KMS-11 (cell line): ENCODE data around the gene SENP3.

ENCODE experiments used
- H2AFZ ChIP-seq: fragments of 200-600 bp; sonication (generic); 2 replicates; pipeline ENCODE4 v1.6.1; 2016; ENCODE audit warnings: antibody characterized with exemption, mixed run types, low read depth
- H3K27ac ChIP-seq: fragments of 200-600 bp; sonication (generic); 2 replicates; pipeline ENCODE4 v1.6.1; 2016; ENCODE audit warnings: mild to moderate bottlenecking, mixed run types
- H3K27me3 ChIP-seq: fragments of 200-600 bp; sonication (generic); 2 replicates; pipeline ENCODE4 v1.6.1; 2017; ENCODE audit warnings: mild to moderate bottlenecking, low read depth, mixed run types, moderate library complexity; ENCODE audit not compliant: insufficient read depth
- H3K36me3 ChIP-seq: fragments of 200-600 bp; sonication (generic); 2 replicates; pipeline ENCODE4 v1.6.1; 2017; ENCODE audit warnings: mild to moderate bottlenecking, mixed run types; ENCODE audit not compliant: insufficient read depth
- H3K4me1 ChIP-seq: fragments of 200-600 bp; sonication (generic); 2 replicates; pipeline ENCODE4 v1.6.1; 2016; ENCODE audit warnings: mild to moderate bottlenecking, low read depth, mixed run types; ENCODE audit not compliant: poor library complexity, severe bottlenecking
- H3K4me2 ChIP-seq: fragments of 200-600 bp; sonication (generic); 2 replicates; pipeline ENCODE4 v1.7.0; 2016; ENCODE audit warnings: mild to moderate bottlenecking, mixed run types
- H3K4me3 ChIP-seq: fragments of 200-600 bp; sonication (generic); IDR thresholded peaks from 2 replicates; pipeline ENCODE4 v1.6.1; 2017; ENCODE audit warnings: low read depth, low read length, mixed read lengths; ENCODE audit not compliant: insufficient read depth
- H3K79me2 ChIP-seq: fragments of 200-600 bp; sonication (generic); 2 replicates; pipeline ENCODE4 v1.6.1; 2016; ENCODE audit warnings: low read depth, mixed run types; ENCODE audit not compliant: insufficient read depth
- H3K9ac ChIP-seq: fragments of 200-600 bp; sonication (generic); 2 replicates; pipeline ENCODE4 v1.6.1; 2016; ENCODE audit warnings: mild to moderate bottlenecking, mixed run types
- H4K20me1 ChIP-seq: fragments of 200-600 bp; sonication (generic); 2 replicates; pipeline ENCODE4 v1.6.1; 2016; ENCODE audit warnings: mild to moderate bottlenecking, mixed run types; ENCODE audit not compliant: insufficient read depth
- TF ChIP-seq, protein P1 (sequence below): fragments of 200-600 bp; sonication (generic); conservative IDR thresholded peaks from 2 replicates; pipeline ENCODE4 v1.6.1; 2017; ENCODE audit warnings: low read depth, mild to moderate bottlenecking, antibody characterized with exemption, low read length, moderate library complexity, mixed read lengths

SENP3 gene

GRCh38 chr17:7548585-7549400, 12.9 kb upstream of the SENP3 start, which contains the start of gene TNFSF12:
Gene TNFSF12 (plus strand): TSS chr17:7549058. CDS start chr17:7549154, 96 bp downstream.
- Histone ChIP-seq H3K27ac (no peak within 1 kb of the TSS), H3K27me3 (no peaks in the 10 kb centered on the region), H3K4me2 (no peak within 1 kb of the TSS), H3K36me3 (no peaks in the 10 kb centered on the region), H3K4me3 (no peak within 1 kb of the TSS), H3K79me2 (no peaks in the 10 kb centered on the region), H2AFZ (no peak within 1 kb of the TSS; the same call in 1 of the 2 replicates), H4K20me1 (no peaks in the 10 kb centered on the region), H3K9ac (no peak within 1 kb of the TSS), H3K4me1 (peaks cover 2% of the 10 kb centered on the region)
- TF ChIP-seq, protein P1, sequence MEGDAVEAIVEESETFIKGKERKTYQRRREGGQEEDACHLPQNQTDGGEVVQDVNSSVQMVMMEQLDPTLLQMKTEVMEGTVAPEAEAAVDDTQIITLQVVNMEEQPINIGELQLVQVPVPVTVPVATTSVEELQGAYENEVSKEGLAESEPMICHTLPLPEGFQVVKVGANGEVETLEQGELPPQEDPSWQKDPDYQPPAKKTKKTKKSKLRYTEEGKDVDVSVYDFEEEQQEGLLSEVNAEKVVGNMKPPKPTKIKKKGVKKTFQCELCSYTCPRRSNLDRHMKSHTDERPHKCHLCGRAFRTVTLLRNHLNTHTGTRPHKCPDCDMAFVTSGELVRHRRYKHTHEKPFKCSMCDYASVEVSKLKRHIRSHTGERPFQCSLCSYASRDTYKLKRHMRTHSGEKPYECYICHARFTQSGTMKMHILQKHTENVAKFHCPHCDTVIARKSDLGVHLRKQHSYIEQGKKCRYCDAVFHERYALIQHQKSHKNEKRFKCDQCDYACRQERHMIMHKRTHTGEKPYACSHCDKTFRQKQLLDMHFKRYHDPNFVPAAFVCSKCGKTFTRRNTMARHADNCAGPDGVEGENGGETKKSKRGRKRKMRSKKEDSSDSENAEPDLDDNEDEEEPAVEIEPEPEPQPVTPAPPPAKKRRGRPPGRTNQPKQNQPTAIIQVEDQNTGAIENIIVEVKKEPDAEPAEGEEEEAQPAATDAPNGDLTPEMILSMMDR: no peak

GRCh38 chr17:7549401-7550055, 12.2 kb upstream of the SENP3 start:
- Histone ChIP-seq H3K4me3 (no peak overlapping the region), H3K79me2 (no peaks in the 10 kb centered on the region), H3K36me3 (no peaks in the 10 kb centered on the region), H3K9ac (no peak overlapping the region), H3K4me2 (no peak overlapping the region), H2AFZ (no peak overlapping the region), H3K4me1 (peaks cover 2% of the 10 kb centered on the region), H4K20me1 (no peaks in the 10 kb centered on the region), H3K27ac (no peak overlapping the region), H3K27me3 (no peaks in the 10 kb centered on the region)
- TF ChIP-seq, protein P1: no peak

DNA sequence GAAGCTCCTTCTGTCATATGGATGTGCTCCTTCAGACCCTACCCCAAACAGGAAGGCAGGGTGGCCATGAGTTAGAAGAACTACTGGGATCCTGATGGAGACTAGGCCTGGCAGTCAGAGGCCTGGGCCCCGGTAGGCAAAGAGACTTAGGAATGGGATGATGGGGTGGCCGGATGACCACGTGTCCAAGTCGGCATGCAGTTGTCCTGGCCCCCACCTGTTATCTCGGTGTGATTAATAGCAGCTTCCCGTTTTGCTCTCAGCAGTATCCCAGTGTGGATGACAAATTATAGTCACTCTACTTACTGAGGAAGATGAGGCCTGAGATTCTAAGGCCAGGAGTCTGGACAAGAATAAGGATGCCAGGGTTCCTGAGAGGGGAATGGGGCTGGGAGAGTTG, 11.4 kb upstream of the SENP3 start:
- no peak overlapping the region for H3K4me2 ChIP-seq
- no peak overlapping the region for H3K9ac ChIP-seq
- H3K4me1 ChIP-seq: peaks cover 2% of the 10 kb centered on the region
- H3K4me3 ChIP-seq: no peak overlapping the region
- H3K79me2 ChIP-seq: no peaks in the 10 kb centered on the region
- H3K27me3 ChIP-seq: no peaks in the 10 kb centered on the region
- no peaks in the 10 kb centered on the region for H4K20me1 ChIP-seq
- H3K27ac ChIP-seq: no peak overlapping the region
- no peaks in the 10 kb centered on the region for H3K36me3 ChIP-seq
- TF ChIP-seq, protein P1: no peak
- H2AFZ ChIP-seq: no peak overlapping the region

GRCh38 chr17:7551396-7551795, 10.3 kb upstream of the SENP3 start:
- no peak overlapping the region for H3K9ac ChIP-seq
- TF ChIP-seq, protein P1: no peak
- no peak overlapping the region for H3K4me2 ChIP-seq
- no peaks in the 10 kb centered on the region for H3K27me3 ChIP-seq
- no peaks in the 10 kb centered on the region for H4K20me1 ChIP-seq
- H3K27ac ChIP-seq: no peak overlapping the region
- no peaks in the 10 kb centered on the region for H3K36me3 ChIP-seq
- H3K4me1 ChIP-seq: peaks cover 2% of the 10 kb centered on the region
- H2AFZ ChIP-seq: no peak overlapping the region
- no peak overlapping the region for H3K4me3 ChIP-seq
- H3K79me2 ChIP-seq: no peaks in the 10 kb centered on the region
